HUES64 (cell line): Measurements from ENCODE around the gene TMEM14B.
"Not testable (repeated sequence)": the region's sequence is repeated elsewhere in the genome, so short reads cannot be mapped to it uniquely, and the experiment has no call there.

Experiments used
- H3K27ac ChIP-seq: 2 replicates; pipeline ENCODE4 v1.7.0; 2013; ENCODE audit warnings: low read depth, low read length, inconsistent platforms
- H3K27me3 ChIP-seq: 2 replicates; pipeline ENCODE4 v1.6.1; 2013; ENCODE audit warnings: mild to moderate bottlenecking, low read length; ENCODE audit not compliant: insufficient read depth
- H3K36me3 ChIP-seq: 2 replicates; pipeline ENCODE4 v1.6.1; 2013; ENCODE audit warnings: mild to moderate bottlenecking, low read length; ENCODE audit not compliant: insufficient read depth
- H3K4me1 ChIP-seq: 2 replicates; pipeline ENCODE4 v1.6.1; 2013; ENCODE audit warnings: mild to moderate bottlenecking, low read length, moderate library complexity; ENCODE audit not compliant: insufficient read depth
- H3K4me3 ChIP-seq: 2 replicates; pipeline ENCODE4 v1.5.1; 2013; ENCODE audit warnings: mild to moderate bottlenecking, low read length, moderate library complexity
- H3K9ac ChIP-seq: 2 replicates; pipeline ENCODE4 v1.6.1; 2013; ENCODE audit warnings: mild to moderate bottlenecking, low read depth, low read length
- H3K9me3 ChIP-seq: 2 replicates; pipeline ENCODE4 v1.6.1; 2013; ENCODE audit warnings: low read depth, low read length; ENCODE audit not compliant: insufficient read depth
- WGBS: fragments of 150-250, 120-280 bp; methylation state at CpG from one replicate; pipeline ENCODE4 v1.1.7; 2013; ENCODE audit warnings: missing lambda C conversion rate; 5-methylcytosine and 5-hydroxymethylcytosine counted together

TMEM14B gene

GRCh38 chr6:10746915-10747250 is 722 bp upstream of the TMEM14B start:
- H3K4me1 ChIP-seq: peaks cover 22% of the 10 kb centered on the region
- 79% methylated on average over 9 of the region's 9 CpGs for WGBS
- peak overlapping the region; percentile 22; the same call in 1 of the 2 replicates for H3K27ac ChIP-seq
- H3K4me3 ChIP-seq: peak overlapping the region; percentile 100
- no peaks in the 10 kb centered on the region for H3K9me3 ChIP-seq
- H3K9ac ChIP-seq: peak overlapping the region; percentile 11; the same call in 1 of the 2 replicates
- H3K27me3 ChIP-seq: no peaks in the 10 kb centered on the region
- H3K36me3 ChIP-seq: peaks cover 29% of the 10 kb centered on the region

GRCh38 chr6:10749734-10750133 is 2.1 kb downstream of the TMEM14B start:
- Histone ChIP-seq H3K27me3 (no peaks in the 10 kb centered on the region), H3K27ac (peak overlapping the region; percentile 35; the same call in 1 of the 2 replicates), H3K9me3 (no peaks in the 10 kb centered on the region), H3K4me1 (peaks cover 20% of the 10 kb centered on the region), H3K36me3 (peaks cover 56% of the 10 kb centered on the region), H3K4me3 (0 out of 2 replicates have a peak overlapping the region, but pooled peaks have one; percentile 100), H3K9ac (peak overlapping the region; percentile 36; the same call in 1 of the 2 replicates)
- 80% methylated on average over 2 of the region's 2 CpGs for WGBS

GRCh38 chr6:10750568-10750967 is 3.0 kb downstream of the TMEM14B start:
- not testable (repeated sequence) for H3K27ac ChIP-seq, H3K4me3 ChIP-seq, H3K9me3 ChIP-seq, H3K27me3 ChIP-seq, H3K9ac ChIP-seq
- Histone ChIP-seq H3K36me3 (peaks cover 65% of the 10 kb centered on the region), H3K4me1 (peaks cover 20% of the 10 kb centered on the region)
- WGBS: 92% methylated on average over 6 of the region's 6 CpGs

- not testable (repeated sequence) for H3K27ac ChIP-seq, H3K27me3 ChIP-seq, H3K4me3 ChIP-seq, H3K9ac ChIP-seq, H3K9me3 ChIP-seq
- peaks cover 16% of the 10 kb centered on the region for H3K4me1 ChIP-seq
- peaks cover 76% of the 10 kb centered on the region for H3K36me3 ChIP-seq
- WGBS: 84% methylated on average over 5 of the region's 5 CpGs
These were observed 4.2 kb downstream of the TMEM14B start for GRCh38 chr6:10751757-10752156.

- WGBS: 100% methylated on average over 1 of the region's 1 CpG
- H3K36me3 ChIP-seq: peaks cover 84% of the 10 kb centered on the region
These were observed 8.5 kb downstream of the TMEM14B start for GRCh38 chr6:10756085-10756484.

GRCh38 chr6:10759312-10759839 is 11.8 kb downstream of the TMEM14B start:
- Histone ChIP-seq H3K27ac (no peak overlapping the region), H3K9me3 (no peaks in the 10 kb centered on the region), H3K27me3 (no peaks in the 10 kb centered on the region), H3K4me3 (no peak overlapping the region), H3K9ac (no peak overlapping the region), H3K4me1 (no peaks in the 10 kb centered on the region; the same call in 1 of the 2 replicates), H3K36me3 (peaks cover 55% of the 10 kb centered on the region)
- 74% methylated on average over 3 of the region's 3 CpGs for WGBS

More at GRCh38 chr6:10756085-10756484, 8.5 kb downstream of the TMEM14B start:
- Histone ChIP-seq H3K27me3 (no peaks in the 10 kb centered on the region), H3K9ac (no peak overlapping the region), H3K27ac (no peak overlapping the region), H3K4me3 (no peak overlapping the region), H3K9me3 (no peaks in the 10 kb centered on the region), H3K4me1 (no peaks in the 10 kb centered on the region; the same call in 1 of the 2 replicates)

GRCh38 chr6:10759884-10760329 is 12.3 kb downstream of the TMEM14B start:
- Histone ChIP-seq H3K27ac (no peak overlapping the region), H3K36me3 (peaks cover 50% of the 10 kb centered on the region)

GRCh38 chr6:10763006-10763405 is 15.4 kb downstream of the TMEM14B start:
- WGBS: 100% methylated on average over 2 of the region's 2 CpGs
- Histone ChIP-seq H3K27me3 (no peaks in the 10 kb centered on the region), H3K27ac (no peak overlapping the region)

More at GRCh38 chr6:10759884-10760329, 12.3 kb downstream of the TMEM14B start:
- Histone ChIP-seq H3K4me3 (no peak overlapping the region), H3K4me1 (no peaks in the 10 kb centered on the region; the same call in 1 of the 2 replicates), H3K9me3 (no peaks in the 10 kb centered on the region), H3K27me3 (no peaks in the 10 kb centered on the region), H3K9ac (no peak overlapping the region)
- WGBS: 94% methylated on average over 6 of the region's 6 CpGs

GRCh38 chr6:10769419-10769818 is 21.8 kb downstream of the TMEM14B start:
- Histone ChIP-seq H3K9ac (no peak overlapping the region), H3K4me3 (no peak overlapping the region), H3K36me3 (peaks cover 43% of the 10 kb centered on the region), H3K4me1 (no peaks in the 10 kb centered on the region), H3K9me3 (no peaks in the 10 kb centered on the region), H3K27ac (no peak overlapping the region), H3K27me3 (no peaks in the 10 kb centered on the region)
- WGBS: 94% methylated on average over 3 of the region's 3 CpGs

More at GRCh38 chr6:10763006-10763405, 15.4 kb downstream of the TMEM14B start:
- no peaks in the 10 kb centered on the region for H3K9me3 ChIP-seq
- H3K4me1 ChIP-seq: no peaks in the 10 kb centered on the region; the same call in 1 of the 2 replicates
- no peak overlapping the region for H3K4me3 ChIP-seq
- H3K36me3 ChIP-seq: peaks cover 20% of the 10 kb centered on the region
- H3K9ac ChIP-seq: no peak overlapping the region

GRCh38 chr6:10771371-10771894 is 23.8 kb downstream of the TMEM14B start:
- no peaks in the 10 kb centered on the region for H3K27me3 ChIP-seq

GRCh38 chr6:10778230-10778629 is 30.6 kb downstream of the TMEM14B start:
- no peaks in the 10 kb centered on the region for H3K4me1 ChIP-seq
- 95% methylated on average over 3 of the region's 3 CpGs for WGBS
- H3K4me3 ChIP-seq: no peak overlapping the region

More at GRCh38 chr6:10771371-10771894, 23.8 kb downstream of the TMEM14B start:
- Histone ChIP-seq H3K9me3 (no peaks in the 10 kb centered on the region), H3K4me3 (no peak overlapping the region), H3K9ac (no peak overlapping the region), H3K27ac (no peak overlapping the region), H3K4me1 (no peaks in the 10 kb centered on the region), H3K36me3 (peaks cover 61% of the 10 kb centered on the region)
- WGBS: 89% methylated on average over 12 of the region's 12 CpGs

More at GRCh38 chr6:10778230-10778629, 30.6 kb downstream of the TMEM14B start:
- Histone ChIP-seq H3K27me3 (no peaks in the 10 kb centered on the region), H3K27ac (no peak overlapping the region), H3K36me3 (peaks cover 64% of the 10 kb centered on the region), H3K9ac (no peak overlapping the region), H3K9me3 (no peaks in the 10 kb centered on the region)
